Occipital lobe (tissue), 3 donors: ENCODE measurements around the gene KMT2C. TPM values are rescaled to one million over a fixed set of nuclear protein-coding genes. Genes with fewer than 3 reads are reported as not detected.

ENCODE experiments used
- DNase-seq: peaks from one replicate; lab custom pipeline; 2025; lab: John Stamatoyannopoulos, UW
- small RNA-seq: library from RNA; depleted of rRNA; stranded (forward); fragments of <200 nt; gene quantifications from one replicate; pipeline ENCODE3, GENCODE V24; 2014
- total RNA-seq: library from RNA; depleted of rRNA; stranded (reverse); fragments of >200 nt; gene quantifications from one replicate; pipeline ENCODE4 v1.2.3, GENCODE V29; 2014

KMT2C gene
- total RNA-seq, 1 donor from 2014 or later: 77.7 TPM

DNA sequence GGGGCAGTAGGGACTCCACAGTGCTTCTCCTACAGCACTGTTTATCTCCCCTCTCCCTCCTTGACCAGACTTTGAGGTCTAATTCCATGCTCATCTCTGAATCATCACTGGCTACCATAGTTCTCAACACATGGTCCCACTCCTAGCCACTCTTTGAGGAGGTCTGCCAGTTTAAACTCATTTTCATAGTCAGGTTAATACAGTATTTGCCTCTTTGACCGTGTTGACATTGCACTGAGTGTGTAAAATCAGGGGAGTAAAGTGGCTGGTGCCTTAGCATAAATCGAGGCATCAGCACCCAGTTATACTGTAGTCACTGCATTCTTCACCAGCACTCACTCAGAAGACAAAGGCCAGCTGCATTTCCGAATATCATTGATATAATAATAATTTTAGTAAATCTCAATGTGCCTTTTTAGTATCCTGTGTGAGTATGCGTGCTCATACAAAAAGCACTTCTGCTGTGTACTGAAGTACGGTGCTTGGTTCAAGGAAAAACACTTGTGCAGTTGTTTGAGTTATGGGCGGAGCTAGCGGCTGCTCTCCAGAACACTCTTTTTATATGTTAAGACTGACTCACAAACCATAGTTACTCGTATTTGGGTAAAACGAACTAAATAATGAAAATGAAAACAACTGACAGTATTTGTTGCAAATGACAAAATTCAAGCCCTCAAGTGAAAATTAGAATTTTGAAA lies 320.6 kb downstream of the KMT2C start:
- no peak for DNase-seq

DNA sequence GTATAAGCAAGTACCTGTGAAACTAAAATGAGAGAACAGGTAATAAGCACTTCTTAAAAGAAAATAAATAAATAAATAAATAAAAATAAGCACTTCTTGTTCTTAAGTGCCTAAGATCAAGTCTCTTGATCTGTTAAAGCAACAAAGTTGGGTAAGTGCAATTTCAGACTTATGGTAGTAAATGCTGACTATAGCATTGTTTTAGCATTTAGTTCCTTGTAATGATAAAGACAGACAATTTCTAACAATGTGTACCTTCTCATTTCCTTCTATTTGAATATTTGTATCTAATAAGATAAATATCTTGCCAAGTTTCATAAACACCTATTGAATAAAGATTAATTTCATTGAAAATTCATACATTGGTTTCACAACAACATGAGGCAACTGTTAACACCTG lies 323.0 kb downstream of the KMT2C start:
- no peak for DNase-seq

DNA sequence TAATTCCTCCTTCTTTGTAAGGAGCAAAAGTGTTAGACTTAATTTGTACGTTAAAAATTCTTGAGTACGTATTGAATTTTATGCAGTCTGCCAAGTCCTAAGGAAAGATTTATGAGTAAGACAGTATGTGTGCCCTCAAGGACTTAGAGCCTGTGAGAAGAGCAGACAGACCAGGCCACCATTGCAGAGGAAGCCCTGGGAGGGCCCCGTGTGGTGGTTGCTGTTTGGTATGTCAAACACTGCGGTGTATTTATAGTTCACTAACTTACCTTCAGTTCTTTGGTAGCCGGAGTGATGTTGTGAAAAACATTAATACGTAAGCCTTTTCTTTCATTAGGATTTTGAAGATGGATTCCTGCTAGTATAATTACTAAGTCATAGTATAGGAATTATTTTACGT lies 327.4 kb downstream of the KMT2C start:
- no peak for DNase-seq

DNA sequence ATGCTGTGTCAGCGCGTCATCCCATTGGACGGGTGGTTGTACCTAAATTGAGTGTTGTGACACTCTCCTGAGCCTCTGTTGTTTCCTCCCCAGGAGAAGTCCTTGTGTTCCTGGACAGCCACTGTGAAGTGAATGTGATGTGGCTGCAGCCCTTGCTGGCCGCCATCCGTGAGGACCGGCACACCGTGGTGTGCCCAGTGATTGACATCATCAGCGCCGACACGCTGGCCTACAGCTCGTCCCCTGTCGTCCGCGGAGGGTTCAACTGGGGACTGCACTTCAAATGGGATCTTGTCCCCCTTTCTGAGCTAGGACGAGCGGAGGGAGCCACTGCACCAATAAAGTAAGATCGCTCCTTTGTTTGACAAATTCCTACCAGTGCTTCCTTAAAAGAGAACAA lies 327.9 kb downstream of the KMT2C start:
- no peak for DNase-seq

DNA sequence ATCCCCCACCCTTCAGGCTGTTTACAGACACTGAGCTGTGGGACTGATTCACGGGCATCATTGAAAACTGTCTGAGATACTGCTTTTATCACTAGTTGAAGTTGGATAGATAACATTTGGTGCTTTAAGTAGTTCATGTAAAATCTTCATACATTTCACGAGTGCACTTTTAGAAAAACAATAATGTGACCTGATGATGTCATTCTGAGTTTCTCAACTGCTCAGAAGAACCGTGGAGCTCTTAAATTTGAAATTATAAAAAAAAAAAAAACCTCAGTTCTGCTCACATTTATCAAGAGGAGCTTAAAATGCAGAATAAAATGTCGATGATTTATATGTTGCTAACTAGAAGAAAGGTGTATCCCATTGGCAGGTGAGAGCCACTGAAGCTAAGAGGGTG lies 328.8 kb downstream of the KMT2C start:
- no peak for DNase-seq

- DNase-seq: no peak
Measured at GRCh38 chr7:152105205-152105604, 330.6 kb downstream of the KMT2C start.

GRCh38 chr7:152103691-152104090 lies 332.1 kb downstream of the KMT2C start:
- no peak for DNase-seq

DNA sequence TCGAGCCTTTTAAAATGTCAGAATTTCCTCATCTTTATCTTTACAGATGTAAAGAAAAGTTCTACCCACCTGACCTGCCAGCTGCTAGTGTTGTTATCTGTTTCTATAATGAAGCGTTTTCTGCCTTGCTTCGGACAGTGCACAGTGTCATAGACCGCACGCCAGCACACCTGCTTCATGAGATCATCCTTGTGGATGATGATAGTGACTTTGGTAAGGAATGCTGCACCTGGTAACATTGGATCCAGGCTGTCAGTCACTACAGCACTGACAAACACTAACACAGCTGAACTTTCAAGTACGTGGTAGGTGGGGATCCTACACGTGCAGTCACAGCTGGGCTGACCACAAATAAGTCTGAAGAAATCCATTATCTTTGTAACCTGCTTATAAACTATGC lies 332.7 kb downstream of the KMT2C start:
- DNase-seq: no peak

DNA sequence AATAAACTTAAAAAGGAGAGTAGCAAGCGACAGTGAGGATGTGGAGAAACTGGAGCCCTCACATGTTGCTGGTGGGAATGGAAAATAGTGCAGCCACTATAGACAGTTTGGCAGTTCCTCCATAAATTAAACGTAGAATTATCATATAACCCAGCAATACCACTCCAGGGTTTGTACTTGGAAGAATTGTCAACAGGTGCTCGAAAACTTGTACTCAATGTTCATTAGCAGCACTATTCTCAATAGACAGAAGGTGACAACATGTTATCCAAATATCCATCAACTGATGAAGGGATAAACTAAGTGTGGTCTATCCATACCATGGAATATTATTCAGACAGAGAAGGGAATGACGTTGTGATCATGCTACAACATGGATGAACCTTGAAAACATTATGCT lies 338.5 kb downstream of the KMT2C start:
- no peak for DNase-seq

- no peak for DNase-seq
Measured at GRCh38 chr7:152095771-152096170, 340.0 kb downstream of the KMT2C start.

GRCh38 chr7:152093717-152094116 lies 342.1 kb downstream of the KMT2C start:
- DNase-seq: no peak

- no peak for DNase-seq
Measured at GRCh38 chr7:152090747-152091146, 345.1 kb downstream of the KMT2C start.

GRCh38 chr7:152089183-152089582 lies 346.6 kb downstream of the KMT2C start:
- DNase-seq: no peak

GRCh38 chr7:152086513-152086912 lies 349.3 kb downstream of the KMT2C start:
- DNase-seq: no peak

GRCh38 chr7:152085131-152085530 lies 350.7 kb downstream of the KMT2C start:
- DNase-seq: no peak

Small RNAs within 50 kb of the gene (small RNA-seq; reads per million reads assigned to genes)
- gene AC104692.1 (not detected), gene AC104692.2 (not detected), gene RF00019 (not detected)

Other genes with a start within 250 kb of the KMT2C start
- 2.0 TPM for gene XRCC2, start 240.1 kb upstream of the KMT2C start, total RNA-seq